ENCODE data around the gene ACSM2B.
"Not testable (repeated sequence)": the region's sequence is repeated elsewhere in the genome, so short reads cannot be mapped to it uniquely, and the experiment has no call there.

Gene ACSM2B

DNA sequence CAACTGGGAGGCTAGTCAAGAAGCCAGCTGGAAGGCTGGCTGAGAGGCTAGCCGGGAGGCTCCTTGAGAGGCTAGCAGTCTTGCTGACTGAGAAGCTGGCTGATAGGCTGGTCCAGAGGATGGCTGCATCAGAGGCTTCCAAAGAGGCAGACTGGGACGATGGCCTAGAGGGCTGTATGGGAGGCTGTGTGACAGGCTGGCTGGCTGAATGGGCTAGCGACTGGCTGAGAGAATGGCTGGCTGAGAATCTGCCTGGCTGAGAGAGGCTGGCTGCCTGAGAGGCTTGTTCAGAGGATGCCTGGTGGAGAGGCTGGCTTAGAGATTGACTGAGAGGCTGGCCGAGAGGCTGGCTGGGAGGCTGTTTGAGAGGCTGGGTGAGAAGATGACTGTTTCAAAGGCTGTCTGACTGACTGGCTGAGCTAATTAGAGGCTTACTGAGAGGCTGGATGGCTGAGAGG, 34.8 kb upstream of the ACSM2B start:
- H3K4me3 ChIP-seq (ENCODE audit: low read depth, low read length), result no peak overlapping the region
- TF ChIP-seq, protein P1, sequence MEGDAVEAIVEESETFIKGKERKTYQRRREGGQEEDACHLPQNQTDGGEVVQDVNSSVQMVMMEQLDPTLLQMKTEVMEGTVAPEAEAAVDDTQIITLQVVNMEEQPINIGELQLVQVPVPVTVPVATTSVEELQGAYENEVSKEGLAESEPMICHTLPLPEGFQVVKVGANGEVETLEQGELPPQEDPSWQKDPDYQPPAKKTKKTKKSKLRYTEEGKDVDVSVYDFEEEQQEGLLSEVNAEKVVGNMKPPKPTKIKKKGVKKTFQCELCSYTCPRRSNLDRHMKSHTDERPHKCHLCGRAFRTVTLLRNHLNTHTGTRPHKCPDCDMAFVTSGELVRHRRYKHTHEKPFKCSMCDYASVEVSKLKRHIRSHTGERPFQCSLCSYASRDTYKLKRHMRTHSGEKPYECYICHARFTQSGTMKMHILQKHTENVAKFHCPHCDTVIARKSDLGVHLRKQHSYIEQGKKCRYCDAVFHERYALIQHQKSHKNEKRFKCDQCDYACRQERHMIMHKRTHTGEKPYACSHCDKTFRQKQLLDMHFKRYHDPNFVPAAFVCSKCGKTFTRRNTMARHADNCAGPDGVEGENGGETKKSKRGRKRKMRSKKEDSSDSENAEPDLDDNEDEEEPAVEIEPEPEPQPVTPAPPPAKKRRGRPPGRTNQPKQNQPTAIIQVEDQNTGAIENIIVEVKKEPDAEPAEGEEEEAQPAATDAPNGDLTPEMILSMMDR (IDR thresholded peaks at IDR 0.05; ENCODE audit: low read depth, low read length, missing control alignments), result no peak
- no peak for DNase-seq (ENCODE audit: low read depth)

DNA sequence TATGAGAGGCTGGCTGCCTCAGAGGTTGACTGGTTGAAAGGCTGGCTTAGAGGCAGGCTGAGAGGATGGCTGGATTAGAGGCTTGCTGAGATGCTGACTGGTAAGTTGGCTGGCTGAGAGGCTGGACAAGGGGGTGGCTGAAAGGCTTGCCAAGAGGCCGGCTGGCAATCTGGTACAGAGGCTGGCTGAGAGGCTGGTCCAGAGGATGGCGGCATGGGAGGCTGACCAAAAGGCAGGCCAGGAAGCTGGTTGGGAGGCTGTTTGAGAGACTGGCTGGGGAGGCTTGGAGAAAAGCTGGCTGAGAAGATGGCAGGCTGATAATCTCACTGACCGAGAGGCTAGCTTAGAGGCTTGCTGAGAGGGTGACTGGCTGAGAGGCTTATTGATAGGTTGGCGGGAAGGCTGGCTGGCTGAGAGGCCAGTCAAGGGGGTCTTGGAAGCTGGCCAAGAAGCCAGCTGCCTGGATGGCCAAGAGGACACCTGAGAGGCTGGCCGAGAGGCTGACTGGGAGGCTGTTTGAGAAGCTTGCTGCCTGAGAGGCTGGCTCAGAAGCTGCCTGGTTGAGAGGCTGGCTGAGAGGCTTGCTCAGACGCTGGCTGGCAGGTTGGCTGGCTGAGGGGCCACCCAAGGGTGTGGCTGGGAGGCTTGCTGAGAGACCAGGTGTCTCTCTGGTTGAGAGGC, 34.2 kb upstream of the ACSM2B start:
- no peak overlapping the region for H3K4me3 ChIP-seq (ENCODE audit: low read depth, low read length)
- TF ChIP-seq, protein P1 (IDR thresholded peaks at IDR 0.05; ENCODE audit: low read depth, low read length, missing control alignments), result no peak
- DNase-seq (ENCODE audit: low read depth), result no peak

DNA sequence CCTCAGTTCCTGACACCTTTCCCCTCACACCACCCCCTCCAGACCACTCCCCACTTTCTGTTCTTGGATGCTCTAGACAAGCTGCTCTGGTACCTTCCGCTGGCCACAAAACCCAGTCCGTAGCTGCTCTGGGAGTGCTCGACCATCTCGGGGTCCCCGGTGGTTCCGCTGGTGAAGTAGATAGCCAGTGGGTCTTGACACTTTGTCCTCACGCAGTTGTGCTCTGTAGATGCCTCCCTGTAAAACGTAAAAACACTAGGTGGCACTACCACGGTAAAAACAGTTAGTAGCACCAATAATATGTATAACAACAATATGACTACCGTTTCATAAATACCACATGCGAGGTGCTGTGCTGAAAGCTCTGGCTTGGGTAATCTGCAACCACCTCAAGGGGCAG, 26.0 kb upstream of the ACSM2B start:
- not testable (repeated sequence) for DNase-seq (ENCODE audit: low read depth); H3K4me3 ChIP-seq (ENCODE audit: low read depth, low read length)
- TF ChIP-seq, protein P1 (IDR thresholded peaks at IDR 0.05; ENCODE audit: low read depth, low read length, missing control alignments), result peak; percentile 39

DNA sequence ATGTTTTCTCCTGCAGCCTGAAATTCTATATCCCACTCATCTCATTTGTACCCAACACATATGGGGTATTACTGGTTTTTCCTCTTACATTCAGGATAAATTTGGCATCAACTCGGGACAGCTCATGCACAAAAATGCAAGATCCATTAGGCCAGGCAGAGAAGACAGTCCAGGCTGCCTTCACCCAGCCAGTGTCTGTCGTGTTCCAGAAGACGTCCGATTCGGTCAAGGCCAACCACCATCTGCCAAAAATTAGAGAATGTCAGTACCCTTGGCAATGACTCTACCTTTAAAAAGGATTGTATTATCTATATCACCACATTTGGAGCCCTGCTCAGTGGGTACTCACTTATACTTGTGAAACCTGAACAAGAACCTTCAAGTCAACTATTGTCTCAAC, 23.3 kb upstream of the ACSM2B start:
- H3K4me3 ChIP-seq (ENCODE audit: low read depth, low read length); DNase-seq (ENCODE audit: low read depth): not testable (repeated sequence)

DNA sequence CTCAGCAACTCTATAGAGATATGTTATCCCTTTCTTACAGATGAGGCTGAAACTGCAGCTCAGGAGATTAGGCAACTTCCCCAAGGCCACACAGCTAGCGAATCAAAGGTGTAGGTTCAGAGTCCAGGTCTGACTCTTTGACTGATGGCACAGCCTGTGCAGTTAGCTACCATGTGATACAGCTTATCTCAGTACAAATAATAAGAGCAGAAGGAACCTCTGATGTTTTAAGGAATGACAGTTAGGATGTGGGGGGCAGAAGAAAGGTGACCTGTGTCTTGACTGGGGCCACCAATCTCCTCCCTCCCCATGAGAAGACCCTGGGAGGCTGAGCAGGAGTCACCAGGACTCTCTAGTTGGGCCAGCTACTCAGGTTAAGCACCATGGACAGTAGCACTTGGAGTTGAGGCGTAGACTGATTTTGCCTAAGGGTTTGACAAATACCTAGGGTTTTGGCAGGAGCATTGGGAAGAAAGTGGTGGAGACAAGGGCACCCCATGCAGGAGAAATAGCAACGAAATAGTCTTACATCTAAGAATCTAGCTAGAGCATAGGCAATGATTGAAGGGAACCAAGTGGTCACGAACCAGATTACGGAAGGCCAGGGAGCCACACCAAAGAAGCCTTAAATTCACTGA, 22.8 kb upstream of the ACSM2B start:
- TF ChIP-seq, protein P1 (IDR thresholded peaks at IDR 0.05; ENCODE audit: low read depth, low read length, missing control alignments), result no peak
- DNase-seq (ENCODE audit: low read depth), result no peak
- H3K4me3 ChIP-seq (ENCODE audit: low read depth, low read length), result no peak overlapping the region

DNA sequence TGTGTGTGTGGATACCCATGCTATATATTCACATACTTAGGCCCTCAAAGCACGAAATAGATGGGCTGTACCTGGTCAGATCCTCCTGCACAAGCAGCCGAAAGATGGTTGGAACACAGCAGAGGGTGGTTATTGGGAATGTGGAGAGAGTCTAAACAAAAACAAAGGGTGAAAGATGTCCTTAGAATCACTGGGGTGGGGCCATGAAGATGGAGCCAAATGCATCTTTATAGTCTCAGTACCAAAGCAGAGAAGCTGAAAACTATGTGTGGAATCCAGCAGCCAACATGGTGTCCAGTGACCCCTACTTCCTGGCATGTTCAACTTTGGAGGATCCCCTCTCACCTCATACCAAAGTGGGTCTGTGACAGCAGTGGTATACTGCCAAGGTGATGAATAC, 19.5 kb upstream of the ACSM2B start:
- not testable (repeated sequence) for H3K4me3 ChIP-seq (ENCODE audit: low read depth, low read length); DNase-seq (ENCODE audit: low read depth)

DNA sequence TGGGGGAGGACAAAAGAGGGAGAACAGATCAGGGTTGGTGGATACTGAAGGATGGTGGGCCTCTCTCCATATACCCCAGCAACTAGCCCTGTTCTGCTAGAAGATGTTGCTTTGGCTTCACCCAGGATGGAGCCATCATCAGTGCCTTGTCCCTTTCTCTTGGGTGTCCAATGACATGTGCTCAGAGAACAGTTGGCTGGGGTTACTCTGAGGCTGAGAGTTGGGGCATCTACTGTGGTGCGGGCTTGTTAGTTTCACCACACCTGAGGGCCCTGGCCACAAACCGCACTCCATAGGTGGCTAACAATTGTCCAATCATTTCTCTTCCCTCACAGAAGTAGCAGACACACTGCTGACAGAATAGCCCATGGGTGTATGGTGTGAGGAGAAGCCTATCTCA, 18.9 kb upstream of the ACSM2B start:
- H3K4me3 ChIP-seq (ENCODE audit: low read depth, low read length); DNase-seq (ENCODE audit: low read depth): not testable (repeated sequence)

DNA sequence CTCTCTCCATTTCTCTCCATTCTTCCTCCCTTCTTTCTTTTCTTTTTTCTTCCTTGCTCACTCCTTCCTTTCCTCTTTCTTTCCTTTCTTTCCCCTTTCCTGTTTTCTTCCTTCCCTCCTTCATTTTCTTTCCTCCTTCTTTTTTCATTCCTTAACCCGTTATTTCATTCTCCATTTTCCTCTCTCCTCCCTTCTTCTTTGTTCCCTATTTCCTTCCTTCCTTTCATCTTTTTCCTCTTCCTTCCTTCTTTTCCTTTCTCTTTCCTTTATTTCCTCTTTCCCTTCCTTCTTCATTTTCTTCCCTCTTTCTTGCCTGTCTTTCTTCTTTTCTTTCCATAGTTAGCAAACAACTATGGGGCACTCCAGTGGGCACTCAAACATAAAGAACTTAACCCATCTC, 16.6 kb upstream of the ACSM2B start:
- DNase-seq (ENCODE audit: low read depth), result not testable (repeated sequence)

DNA sequence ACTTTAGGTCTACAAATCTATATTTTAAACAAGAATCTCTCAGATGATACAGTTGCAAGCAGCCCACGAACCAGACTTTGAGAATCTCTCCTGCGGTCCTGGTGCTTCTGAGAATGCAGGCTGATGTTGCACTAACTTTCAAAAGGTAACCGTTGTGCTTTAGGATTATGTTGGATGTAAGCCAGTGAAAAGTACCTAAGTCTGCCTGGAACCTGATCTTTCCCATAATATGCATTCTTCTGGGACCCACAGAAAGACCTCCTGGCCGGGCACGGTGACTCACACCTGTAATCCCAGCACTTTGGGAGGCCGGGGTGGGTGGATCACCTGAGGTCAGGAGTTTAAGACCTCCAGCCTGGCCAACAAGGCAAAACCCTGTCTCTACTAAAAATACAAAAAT, 13.3 kb upstream of the ACSM2B start:
- H3K4me3 ChIP-seq (ENCODE audit: low read depth, low read length); DNase-seq (ENCODE audit: low read depth): not testable (repeated sequence)

More for the DNA sequence above, 16.6 kb upstream of the ACSM2B start:
- H3K4me3 ChIP-seq (ENCODE audit: low read depth, low read length), result not testable (repeated sequence)

DNA sequence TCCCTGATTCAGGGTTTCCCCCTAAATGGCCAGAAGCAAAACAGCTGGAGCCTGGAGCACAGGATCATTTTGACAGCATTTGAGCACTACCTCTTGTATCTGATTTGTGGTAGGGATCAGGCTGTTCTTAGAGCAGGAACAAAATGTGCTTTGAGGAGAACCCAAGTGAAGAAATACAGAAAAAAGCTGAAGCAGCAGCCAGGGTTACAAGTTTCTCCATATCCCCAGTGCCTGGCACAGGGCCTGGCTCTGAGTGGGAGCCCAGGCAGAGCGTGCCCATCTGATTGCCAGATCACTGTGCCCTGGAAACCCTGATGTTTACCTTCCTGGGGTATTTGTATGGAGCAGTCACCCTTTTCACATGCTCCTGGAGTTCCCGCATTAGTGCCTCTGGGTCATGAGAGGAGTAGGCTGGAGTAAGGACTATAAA, 11.5 kb upstream of the ACSM2B start:
- not testable (repeated sequence) for DNase-seq (ENCODE audit: low read depth); H3K4me3 ChIP-seq (ENCODE audit: low read depth, low read length)

DNA sequence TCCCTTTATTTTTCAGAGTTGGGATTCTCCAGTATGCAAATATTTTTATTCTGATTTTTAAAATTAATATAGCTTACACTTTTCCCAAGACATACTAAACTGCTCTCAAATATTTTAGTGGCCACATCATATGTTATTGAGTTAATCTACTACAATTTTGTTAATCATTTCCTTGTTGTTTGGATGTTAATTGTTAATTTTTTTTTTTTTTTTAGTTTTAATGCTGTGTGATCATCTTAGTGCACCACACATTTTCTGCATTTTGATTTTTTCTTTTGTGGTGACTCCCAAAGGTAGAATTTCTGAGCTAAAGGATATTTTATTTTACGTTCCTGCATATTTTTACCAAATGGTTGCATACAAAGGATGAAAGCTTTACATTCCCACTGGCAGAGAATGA, 10.5 kb upstream of the ACSM2B start:
- not testable (repeated sequence) for H3K4me3 ChIP-seq (ENCODE audit: low read depth, low read length); DNase-seq (ENCODE audit: low read depth)

DNA sequence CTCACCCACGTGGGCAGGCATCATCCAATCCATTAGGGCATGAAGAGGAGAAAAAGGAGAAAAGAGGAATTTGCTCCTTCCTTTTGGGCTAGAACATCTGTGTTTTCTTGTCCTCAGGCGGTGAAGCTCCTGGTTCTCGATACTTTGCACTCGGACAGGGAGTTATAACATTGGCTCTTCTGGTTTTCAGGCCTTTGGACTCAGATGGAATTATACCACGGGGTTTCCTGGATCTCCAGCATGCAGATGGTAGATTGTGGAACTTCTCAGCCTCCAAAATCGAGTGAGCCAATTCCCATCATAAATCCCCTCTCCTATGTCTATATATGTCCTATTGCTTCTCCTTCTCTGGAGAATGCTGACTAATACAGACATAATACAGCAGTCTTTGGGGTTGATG, 9.9 kb upstream of the ACSM2B start:
- not testable (repeated sequence) for H3K4me3 ChIP-seq (ENCODE audit: low read depth, low read length)

DNA sequence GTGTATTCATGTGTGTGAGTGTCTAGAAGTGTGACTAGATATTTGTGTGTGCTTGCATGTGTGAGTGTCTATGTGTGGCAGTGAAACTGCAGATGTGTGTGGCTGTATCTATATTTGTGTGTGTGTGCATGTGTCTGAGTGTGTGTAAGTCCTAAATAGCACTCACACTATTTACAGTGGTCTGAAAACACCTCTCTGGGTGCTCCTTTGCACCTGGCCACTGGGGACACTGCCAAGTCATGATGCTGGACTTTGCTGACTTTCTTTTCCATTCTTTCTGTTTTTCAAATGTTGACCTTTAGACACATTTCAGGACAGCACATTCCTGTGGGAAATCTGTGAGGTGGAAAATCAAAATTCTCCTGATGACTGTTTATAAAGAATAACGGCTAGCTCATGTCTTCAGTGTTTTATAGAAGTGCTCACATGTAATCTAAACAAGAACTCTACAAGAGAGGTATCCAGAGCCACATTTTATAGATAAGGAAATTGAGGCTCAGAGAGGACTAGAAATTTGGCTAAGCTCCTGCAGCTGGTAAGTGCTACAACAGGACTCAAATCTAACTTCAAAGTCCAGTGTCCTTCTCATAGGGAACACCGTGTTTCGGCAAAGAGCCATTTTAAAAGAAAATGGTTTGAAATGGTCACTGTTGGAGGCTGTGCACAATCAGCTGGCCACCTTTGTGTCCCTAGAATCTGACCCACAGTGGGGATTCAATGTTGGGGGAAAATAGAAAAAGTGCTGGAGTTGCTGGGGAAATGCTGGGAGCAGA, 4.5 kb upstream of the ACSM2B start:
- DNase-seq (ENCODE audit: low read depth); H3K4me3 ChIP-seq (ENCODE audit: low read depth, low read length): not testable (repeated sequence)

More for the DNA sequence above, 9.9 kb upstream of the ACSM2B start:
- not testable (repeated sequence) for DNase-seq (ENCODE audit: low read depth)

DNA sequence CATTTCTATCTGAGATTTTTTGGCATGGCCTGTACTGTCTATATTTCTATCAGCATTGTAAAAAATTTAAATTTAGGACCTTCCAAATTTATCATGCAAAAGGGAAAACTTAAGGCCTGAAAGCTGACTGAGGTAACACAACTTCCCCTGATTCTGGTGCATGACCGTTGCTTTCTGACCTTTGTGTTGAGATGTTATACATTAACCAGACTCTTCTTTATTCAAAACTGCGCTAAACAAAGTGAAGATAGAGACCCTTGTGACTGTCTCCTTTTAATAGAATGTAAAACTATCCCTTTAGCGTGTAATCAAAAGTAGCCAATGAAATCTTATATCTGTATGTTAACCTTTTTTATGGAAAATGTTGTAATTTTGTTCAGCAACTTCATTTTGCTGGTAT, 1.9 kb upstream of the ACSM2B start:
- not testable (repeated sequence) for H3K4me3 ChIP-seq (ENCODE audit: low read depth, low read length)

More for the DNA sequence above, 1.9 kb upstream of the ACSM2B start:
- not testable (repeated sequence) for DNase-seq (ENCODE audit: low read depth)
